GM18511 (cell line): Measurements from ENCODE around the gene RAP1GAP.

ENCODE experiments used
- ATAC-seq: cut with Tn5 transposase; IDR thresholded peaks from one replicate; pipeline ENCODE4 v1.9.1; 2021; ENCODE audit warnings: mild to moderate bottlenecking, moderate library complexity; ENCODE audit not compliant: unreplicated experiment

RAP1GAP gene

GRCh38 chr1:21669258-21670058, at the start of gene RAP1GAP:
TSS of gene RAP1GAP (minus strand) at chr1:21669357. CDS start at chr1:21620032, 49,325 bp downstream.
- no peak for ATAC-seq

- no peak for ATAC-seq
These were observed 47.0 kb upstream of the RAP1GAP start for GRCh38 chr1:21716169-21716568.

- no peak for ATAC-seq
These were observed 38.7 kb upstream of the RAP1GAP start for GRCh38 chr1:21707891-21708290.

GRCh38 chr1:21707086-21707840, 38.1 kb upstream of the RAP1GAP start:
- ATAC-seq = no peak

- ATAC-seq = no peak
These were observed 37.1 kb upstream of the RAP1GAP start for GRCh38 chr1:21706151-21706835.

- ATAC-seq = no peak
These were observed 36.3 kb upstream of the RAP1GAP start for GRCh38 chr1:21705303-21705980.

- no peak for ATAC-seq
These were observed 35.0 kb upstream of the RAP1GAP start for GRCh38 chr1:21704145-21704544.

GRCh38 chr1:21703318-21703963, 34.3 kb upstream of the RAP1GAP start:
- no peak for ATAC-seq

GRCh38 chr1:21702780-21703179, 33.6 kb upstream of the RAP1GAP start:
- ATAC-seq = no peak

- no peak for ATAC-seq
These were observed 32.2 kb upstream of the RAP1GAP start for GRCh38 chr1:21701401-21701800.

- ATAC-seq = no peak
These were observed 30.9 kb upstream of the RAP1GAP start for GRCh38 chr1:21700094-21700493.

- ATAC-seq = no peak
These were observed 27.8 kb upstream of the RAP1GAP start for GRCh38 chr1:21696931-21697330.

- no peak for ATAC-seq
These were observed 24.6 kb upstream of the RAP1GAP start for GRCh38 chr1:21693732-21694131.

GRCh38 chr1:21691739-21692138, 22.6 kb upstream of the RAP1GAP start:
- ATAC-seq = no peak

- no peak for ATAC-seq
These were observed 20.7 kb upstream of the RAP1GAP start for GRCh38 chr1:21689661-21690372.

GRCh38 chr1:21687081-21687529, 17.9 kb upstream of the RAP1GAP start:
- no peak for ATAC-seq

GRCh38 chr1:21685946-21686678, 17.0 kb upstream of the RAP1GAP start:
- ATAC-seq = no peak

- ATAC-seq = no peak
These were observed 12.3 kb upstream of the RAP1GAP start for GRCh38 chr1:21681426-21681825.

- no peak for ATAC-seq
These were observed 11.8 kb upstream of the RAP1GAP start for GRCh38 chr1:21680918-21681317.
